ENCODE measurements around the gene SYCE1L. TPM values are rescaled to one million over a fixed set of nuclear protein-coding genes. Genes with fewer than 3 reads are reported as not detected.

SYCE1L gene
- total and polyA plus RNA-seq, 2 of the 4 experiments (the other 2 are of a cell fraction) = 0.10 TPM; not detected in 1

- Histone ChIP-seq H3K9me3 (ENCODE audit: control insufficient read depth, insufficient read depth, low read length) (no peaks in the 10 kb centered on the region), H3K18ac (ENCODE audit: low read depth, low read length) (no peak overlapping the region), H2AFZ (replicated peaks; ENCODE audit: low read length, poor library complexity) (no peak overlapping the region), H2BK20ac (ENCODE audit: low read depth, low read length) (no peak overlapping the region), H3K23ac (ENCODE audit: low read depth, low read length) (no peak overlapping the region), H3K4me3 (ENCODE audit: insufficient read depth, low read depth, low read length) (no peak overlapping the region), H3K27me3 (ENCODE audit: control insufficient read depth, insufficient read depth, low read length) (peaks cover 1% of the 10 kb centered on the region; the same call in 1 of the 2 replicates), H4K20me1 (ENCODE audit: insufficient read depth, low read length) (no peaks in the 10 kb centered on the region), H2AK9ac (replicated peaks; ENCODE audit: low read depth, low read length, poor library complexity) (no peak overlapping the region), H2AK5ac (ENCODE audit: low read depth, low read length) (no peak overlapping the region), H4K8ac (ENCODE audit: low read depth in 2 of 2, low read length in 2 of 2) (no peak overlapping the region), H3K79me1 (ENCODE audit: low read depth in 1 of 2, low read length in 2 of 2) (no peaks in the 10 kb centered on the region), H2BK120ac (ENCODE audit: low read depth, low read length) (no peak overlapping the region), H3K27ac (ENCODE audit: insufficient read depth, low read length) (no peak overlapping the region), H3K56ac (ENCODE audit: extremely low read depth, insufficient read depth, low read length) (no peak overlapping the region), H3K4ac (ENCODE audit: low read depth, low read length) (no peak overlapping the region), H3K9me1 (ENCODE audit: insufficient read depth, low read length) (no peaks in the 10 kb centered on the region), H3K9ac (ENCODE audit: low read depth, low read length) (no peak overlapping the region), H3K4me2 (ENCODE audit: low read depth, low read length) (no peak overlapping the region), H3K14ac (replicated peaks; ENCODE audit: low read depth, low read length) (no peak overlapping the region), H2BK15ac (ENCODE audit: low read depth, low read length) (no peak overlapping the region), H3K36me3 (ENCODE audit: control insufficient read depth, insufficient read depth, low read length) (no peaks in the 10 kb centered on the region), H2BK5ac (ENCODE audit: low read depth, low read length, poor library complexity, severe bottlenecking) (no peak overlapping the region), H4K5ac (ENCODE audit: low read depth, low read length) (no peak overlapping the region), H3K4me1 (ENCODE audit: control insufficient read depth, insufficient read depth, low read length) (no peaks in the 10 kb centered on the region), H4K91ac (ENCODE audit: insufficient read depth, low read depth, low read length) (no peak overlapping the region)
- in situ Hi-C loops (cut with MboI; ENCODE audit: low sequenced_read_pairs) (no loop called here), dilution Hi-C loops (cut with HindIII; ENCODE audit: low sequenced_read_pairs, unreplicated experiment) (loop anchor here (25.0 kb wide), 1 partner anchor 1382 kb away; no protein-coding TSS in a partner anchor), intact Hi-C loops (cut with micrococcal nuclease) (no loop called here)
- ATAC-seq (ENCODE audit: low read depth) = no peak
- no TSS peak for BruUV-seq (replicated peaks)
- ChIA-PET POLR2A (ENCODE audit: unreplicated experiment) (interaction anchor here (0.6 kb wide), 1 partner anchor 19 kb away, joined by 4 read pairs; no protein-coding TSS in a partner anchor), CTCF (interaction anchor here (1.7 kb wide), 1 partner anchor 1382 kb away, joined by 5 read pairs; no protein-coding TSS in a partner anchor)
- no peak for DNase-seq
- WGBS, 2 experiments (ENCODE audit: extremely low coverage in 2 of 2, insufficient read length in 1 of 2) = no CpG with 5 or more reads among the region's 4 CpGs
- TF ChIP-seq RFX5 (IDR thresholded peaks at IDR 0.05; ENCODE audit: low read depth, low read length) (no peak), RCOR1 (IDR thresholded peaks at IDR 0.05; ENCODE audit: insufficient replicate concordance, low read length) (no peak), ELK1 (IDR thresholded peaks at IDR 0.05; ENCODE audit: borderline replicate concordance, low read depth, low read length) (no peak), CEBPB (IDR thresholded peaks at IDR 0.05; ENCODE audit: low read depth, low read length) (no peak), MAFK (IDR thresholded peaks at IDR 0.05; ENCODE audit: low read depth, low read length) (no peak), NFE2L2 (IDR thresholded peaks at IDR 0.05; ENCODE audit: low read depth, low read length) (no peak), CHD1 (IDR thresholded peaks at IDR 0.05; ENCODE audit: low read depth, low read length) (no peak)
These were observed 30.3 kb upstream of the SYCE1L start for GRCh38 chr16:77168901-77169300.

All from IMR-90 (cell line).